ENCODE measurements around the gene GPR68. TPM values are rescaled to one million over a fixed set of nuclear protein-coding genes. Genes with fewer than 3 reads are reported as not detected.
A peak's percentile ranks its signal among the peaks of the same experiment; 100 is the strongest.

The GPR68 gene
- total RNA-seq, 1 donor from 2014 or later: 4.9 TPM

- intact Hi-C loops (cut with micrococcal nuclease): loop anchor here (10.0 kb wide), 1 partner anchor 377 kb away; no protein-coding TSS in a partner anchor
- Mint-ChIP-seq H3K4me1 (peaks cover 14% of the 10 kb centered on the region), H3K27me3 (no peaks in the 10 kb centered on the region), H3K9me3 (no peaks in the 10 kb centered on the region), H3K27ac (peak overlapping the region; percentile 78), H3K4me3 (no peak overlapping the region), H3K36me3 (ENCODE audit: low read depth) (peaks cover 79% of the 10 kb centered on the region)
- no peak for DNase-seq
Observed at GRCh38 chr14:91281346-91281745, 36.8 kb upstream of the GPR68 start.

GRCh38 chr14:91280129-91280528, 35.6 kb upstream of the GPR68 start:
- no peaks in the 10 kb centered on the region for H3K9me3 Mint-ChIP-seq
- no peak overlapping the region for H3K4me3 Mint-ChIP-seq
- DNase-seq: no peak
- intact Hi-C loops (cut with micrococcal nuclease): loop anchor here (10.0 kb wide), 1 partner anchor 375 kb away; no protein-coding TSS in a partner anchor
- H3K36me3 Mint-ChIP-seq (ENCODE audit: low read depth): peaks cover 75% of the 10 kb centered on the region
- H3K4me1 Mint-ChIP-seq: peaks cover 9% of the 10 kb centered on the region
- H3K27me3 Mint-ChIP-seq: no peaks in the 10 kb centered on the region
- no peak overlapping the region for H3K27ac Mint-ChIP-seq

- Mint-ChIP-seq H3K27ac (no peak overlapping the region), H3K4me3 (no peak overlapping the region), H3K36me3 (ENCODE audit: low read depth) (peaks cover 76% of the 10 kb centered on the region), H3K4me1 (peaks cover 7% of the 10 kb centered on the region), H3K9me3 (no peaks in the 10 kb centered on the region), H3K27me3 (no peaks in the 10 kb centered on the region)
- DNase-seq: no peak
- intact Hi-C loops (cut with micrococcal nuclease): no loop called here
Observed at GRCh38 chr14:91279354-91279753, 34.9 kb upstream of the GPR68 start.

- Mint-ChIP-seq H3K36me3 (ENCODE audit: low read depth) (peaks cover 69% of the 10 kb centered on the region), H3K9me3 (no peaks in the 10 kb centered on the region), H3K27ac (no peak overlapping the region), H3K27me3 (no peaks in the 10 kb centered on the region), H3K4me3 (no peak overlapping the region), H3K4me1 (peaks cover 5% of the 10 kb centered on the region)
- no peak for DNase-seq
- intact Hi-C loops (cut with micrococcal nuclease): no loop called here
Observed at GRCh38 chr14:91278383-91278715, 33.8 kb upstream of the GPR68 start.

GRCh38 chr14:91277546-91278382, 33.3 kb upstream of the GPR68 start:
- H3K27me3 Mint-ChIP-seq: no peaks in the 10 kb centered on the region

GRCh38 chr14:91274796-91275195, 30.3 kb upstream of the GPR68 start:
- Mint-ChIP-seq H3K9me3 (no peaks in the 10 kb centered on the region), H3K4me1 (peaks cover 5% of the 10 kb centered on the region), H3K4me3 (no peak overlapping the region), H3K27ac (peak overlapping the region; percentile 43), H3K36me3 (ENCODE audit: low read depth) (peaks cover 53% of the 10 kb centered on the region), H3K27me3 (no peaks in the 10 kb centered on the region)
- no peak for DNase-seq
- intact Hi-C loops (cut with micrococcal nuclease): no loop called here

More at GRCh38 chr14:91277546-91278382, 33.3 kb upstream of the GPR68 start:
- Mint-ChIP-seq H3K27ac (no peak overlapping the region), H3K36me3 (ENCODE audit: low read depth) (peaks cover 63% of the 10 kb centered on the region), H3K9me3 (no peaks in the 10 kb centered on the region), H3K4me3 (no peak overlapping the region), H3K4me1 (peaks cover 5% of the 10 kb centered on the region)
- intact Hi-C loops (cut with micrococcal nuclease): no loop called here
- DNase-seq: no peak

GRCh38 chr14:91273885-91274273, 29.4 kb upstream of the GPR68 start:
- peaks cover 53% of the 10 kb centered on the region for H3K36me3 Mint-ChIP-seq (ENCODE audit: low read depth)
- H3K27me3 Mint-ChIP-seq: no peaks in the 10 kb centered on the region
- H3K9me3 Mint-ChIP-seq: no peaks in the 10 kb centered on the region
- intact Hi-C loops (cut with micrococcal nuclease): no loop called here
- H3K4me3 Mint-ChIP-seq: no peak overlapping the region
- no peak for DNase-seq
- H3K4me1 Mint-ChIP-seq: peaks cover 9% of the 10 kb centered on the region
- no peak overlapping the region for H3K27ac Mint-ChIP-seq

GRCh38 chr14:91273273-91273884, 28.9 kb upstream of the GPR68 start:
- intact Hi-C loops (cut with micrococcal nuclease): no loop called here
- no peak overlapping the region for H3K4me3 Mint-ChIP-seq
- H3K36me3 Mint-ChIP-seq (ENCODE audit: low read depth): peaks cover 53% of the 10 kb centered on the region
- H3K27me3 Mint-ChIP-seq: no peaks in the 10 kb centered on the region
- peaks cover 9% of the 10 kb centered on the region for H3K4me1 Mint-ChIP-seq
- no peaks in the 10 kb centered on the region for H3K9me3 Mint-ChIP-seq
- DNase-seq: no peak
- H3K27ac Mint-ChIP-seq: no peak overlapping the region

GRCh38 chr14:91272341-91273272, 28.1 kb upstream of the GPR68 start:
- no peaks in the 10 kb centered on the region for H3K27me3 Mint-ChIP-seq
- intact Hi-C loops (cut with micrococcal nuclease): no loop called here
- H3K4me1 Mint-ChIP-seq: peaks cover 11% of the 10 kb centered on the region
- H3K4me3 Mint-ChIP-seq: no peak overlapping the region
- DNase-seq: no peak
- peaks cover 55% of the 10 kb centered on the region for H3K36me3 Mint-ChIP-seq (ENCODE audit: low read depth)
- no peak overlapping the region for H3K27ac Mint-ChIP-seq
- no peaks in the 10 kb centered on the region for H3K9me3 Mint-ChIP-seq

GRCh38 chr14:91271639-91272038, 27.1 kb upstream of the GPR68 start:
- H3K36me3 Mint-ChIP-seq (ENCODE audit: low read depth): peaks cover 50% of the 10 kb centered on the region
- intact Hi-C loops (cut with micrococcal nuclease): no loop called here
- DNase-seq: no peak
- peaks cover 13% of the 10 kb centered on the region for H3K4me1 Mint-ChIP-seq
- no peak overlapping the region for H3K4me3 Mint-ChIP-seq
- no peaks in the 10 kb centered on the region for H3K9me3 Mint-ChIP-seq
- no peaks in the 10 kb centered on the region for H3K27me3 Mint-ChIP-seq
- no peak overlapping the region for H3K27ac Mint-ChIP-seq

GRCh38 chr14:91270619-91271018, 26.1 kb upstream of the GPR68 start:
- no peak for DNase-seq
- Mint-ChIP-seq H3K27me3 (no peaks in the 10 kb centered on the region), H3K27ac (peak overlapping the region; percentile 17), H3K4me3 (no peak overlapping the region), H3K36me3 (ENCODE audit: low read depth) (peaks cover 43% of the 10 kb centered on the region), H3K4me1 (peaks cover 14% of the 10 kb centered on the region), H3K9me3 (no peaks in the 10 kb centered on the region)
- intact Hi-C loops (cut with micrococcal nuclease): no loop called here

GRCh38 chr14:91270188-91270587, 25.7 kb upstream of the GPR68 start:
- peaks cover 17% of the 10 kb centered on the region for H3K4me1 Mint-ChIP-seq
- H3K27ac Mint-ChIP-seq: no peak overlapping the region
- intact Hi-C loops (cut with micrococcal nuclease): no loop called here
- H3K36me3 Mint-ChIP-seq (ENCODE audit: low read depth): peaks cover 39% of the 10 kb centered on the region
- H3K4me3 Mint-ChIP-seq: no peak overlapping the region
- no peak for DNase-seq
- no peaks in the 10 kb centered on the region for H3K9me3 Mint-ChIP-seq
- no peaks in the 10 kb centered on the region for H3K27me3 Mint-ChIP-seq

GRCh38 chr14:91269076-91269991, 24.8 kb upstream of the GPR68 start:
- intact Hi-C loops (cut with micrococcal nuclease): no loop called here
- Mint-ChIP-seq H3K36me3 (ENCODE audit: low read depth) (peaks cover 32% of the 10 kb centered on the region), H3K27ac (peak overlapping the region; percentile 17), H3K4me1 (peaks cover 21% of the 10 kb centered on the region), H3K27me3 (no peaks in the 10 kb centered on the region), H3K4me3 (no peak overlapping the region), H3K9me3 (no peaks in the 10 kb centered on the region)
- DNase-seq: no peak

All from activated CD4-positive, alpha-beta T cell treated with anti-CD3 and anti-CD28 coated beads, Interleukin-2, amount 10 ng/mL, durations not matched to agents 24 days and 14 days (primary cell).